ENCODE data around the gene ENDOU.

Gene ENDOU

GRCh38 chr12:47721431-47721973, 3.8 kb downstream of the ENDOU start:
- no peak for DNase-seq (ENCODE audit: low read depth, low spot score)

- DNase-seq (ENCODE audit: low read depth, low spot score): no peak
Measured at GRCh38 chr12:47718531-47718930, 6.8 kb downstream of the ENDOU start.

GRCh38 chr12:47717443-47718193, 7.7 kb downstream of the ENDOU start:
- DNase-seq (ENCODE audit: low read depth, low spot score): no peak

- no peak for DNase-seq (ENCODE audit: low read depth, low spot score)
Measured at GRCh38 chr12:47717046-47717442, 8.2 kb downstream of the ENDOU start.

GRCh38 chr12:47715877-47716548, 9.3 kb downstream of the ENDOU start:
- DNase-seq (ENCODE audit: low read depth, low spot score): no peak

GRCh38 chr12:47715393-47715876, 9.9 kb downstream of the ENDOU start:
- DNase-seq (ENCODE audit: low read depth, low spot score): peak; percentile 66

- DNase-seq (ENCODE audit: low read depth, low spot score): no peak
Measured at GRCh38 chr12:47714826-47715386, 10.4 kb downstream of the ENDOU start.

- DNase-seq (ENCODE audit: low read depth, low spot score): no peak
Measured at GRCh38 chr12:47712171-47712570, 13.1 kb downstream of the ENDOU start.

GRCh38 chr12:47711448-47711847, 13.8 kb downstream of the ENDOU start:
- DNase-seq (ENCODE audit: low read depth, low spot score): no peak

GRCh38 chr12:47710278-47710677, 15.0 kb downstream of the ENDOU start:
- no peak for DNase-seq (ENCODE audit: low read depth, low spot score)

- DNase-seq (ENCODE audit: low read depth, low spot score): no peak
Measured at GRCh38 chr12:47709671-47710070, 15.6 kb downstream of the ENDOU start.

GRCh38 chr12:47709237-47709636, 16.1 kb downstream of the ENDOU start:
- DNase-seq (ENCODE audit: low read depth, low spot score): no peak

GRCh38 chr12:47707905-47708543, 17.3 kb downstream of the ENDOU start:
- no peak for DNase-seq (ENCODE audit: low read depth, low spot score)

- no peak for DNase-seq (ENCODE audit: low read depth, low spot score)
Measured at GRCh38 chr12:47707355-47707754, 17.9 kb downstream of the ENDOU start.

- peak; percentile 95 for DNase-seq (ENCODE audit: low read depth, low spot score)
Measured at GRCh38 chr12:47705566-47706425, 19.5 kb downstream of the ENDOU start, which contains the start of gene RPAP3. Gene RPAP3, minus strand, starts transcription at chr12:47706030. Its CDS starts 3,190 bp downstream, at chr12:47702840.

GRCh38 chr12:47705229-47705565, 20.1 kb downstream of the ENDOU start:
- no peak for DNase-seq (ENCODE audit: low read depth, low spot score)

- no peak for DNase-seq (ENCODE audit: low read depth, low spot score)
Measured at GRCh38 chr12:47704719-47705118, 20.6 kb downstream of the ENDOU start.

GRCh38 chr12:47700263-47700662, 25.0 kb downstream of the ENDOU start:
- no peak for DNase-seq (ENCODE audit: low read depth, low spot score)

- DNase-seq (ENCODE audit: low read depth, low spot score): no peak
Measured at GRCh38 chr12:47698631-47699030, 26.7 kb downstream of the ENDOU start.

GRCh38 chr12:47698055-47698454, 27.2 kb downstream of the ENDOU start:
- no peak for DNase-seq (ENCODE audit: low read depth, low spot score)

GRCh38 chr12:47689215-47689614, 36.1 kb downstream of the ENDOU start:
- DNase-seq (ENCODE audit: low read depth, low spot score): no peak

All from activated CD4-positive, CD25-positive, alpha-beta regulatory T cell treated with anti-CD3 and anti-CD28 coated beads, Interleukin-2, amount 50 U/mL, for 16 hours (primary cell).